ENCODE results near the gene CHD2.
A peak's percentile ranks its signal among the peaks of the same experiment; 100 is the strongest.

Gene CHD2

DNA sequence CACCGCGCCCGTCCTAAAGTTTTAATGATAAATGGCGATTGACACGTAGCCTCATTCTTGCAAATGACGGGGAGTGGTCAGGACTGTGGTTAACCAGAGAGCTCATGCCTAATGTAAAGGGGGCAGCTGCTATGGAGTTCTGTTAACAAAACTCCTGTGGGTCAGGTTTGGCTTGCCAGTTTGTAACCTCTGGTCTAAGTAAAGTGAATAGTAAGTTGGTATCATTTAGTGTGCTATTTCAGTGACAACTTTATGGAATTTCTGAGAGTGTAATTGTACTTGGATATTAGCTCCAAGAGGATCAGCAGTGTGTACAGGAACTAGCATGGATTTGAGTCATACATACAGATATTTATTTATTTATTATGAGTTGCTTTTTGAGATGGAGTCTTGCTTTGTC lies 101.0 kb downstream of the CHD2 start:
- POLR2A ChIA-PET (ENCODE audit: low non-redundant PET) = no interaction called here
- H3K27ac ChIP-seq = no peak overlapping the region
- DNase-seq (ENCODE audit: low spot score) = no peak
- TF ChIP-seq, protein P1, sequence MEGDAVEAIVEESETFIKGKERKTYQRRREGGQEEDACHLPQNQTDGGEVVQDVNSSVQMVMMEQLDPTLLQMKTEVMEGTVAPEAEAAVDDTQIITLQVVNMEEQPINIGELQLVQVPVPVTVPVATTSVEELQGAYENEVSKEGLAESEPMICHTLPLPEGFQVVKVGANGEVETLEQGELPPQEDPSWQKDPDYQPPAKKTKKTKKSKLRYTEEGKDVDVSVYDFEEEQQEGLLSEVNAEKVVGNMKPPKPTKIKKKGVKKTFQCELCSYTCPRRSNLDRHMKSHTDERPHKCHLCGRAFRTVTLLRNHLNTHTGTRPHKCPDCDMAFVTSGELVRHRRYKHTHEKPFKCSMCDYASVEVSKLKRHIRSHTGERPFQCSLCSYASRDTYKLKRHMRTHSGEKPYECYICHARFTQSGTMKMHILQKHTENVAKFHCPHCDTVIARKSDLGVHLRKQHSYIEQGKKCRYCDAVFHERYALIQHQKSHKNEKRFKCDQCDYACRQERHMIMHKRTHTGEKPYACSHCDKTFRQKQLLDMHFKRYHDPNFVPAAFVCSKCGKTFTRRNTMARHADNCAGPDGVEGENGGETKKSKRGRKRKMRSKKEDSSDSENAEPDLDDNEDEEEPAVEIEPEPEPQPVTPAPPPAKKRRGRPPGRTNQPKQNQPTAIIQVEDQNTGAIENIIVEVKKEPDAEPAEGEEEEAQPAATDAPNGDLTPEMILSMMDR (conservative IDR thresholded peaks at IDR 0.05; ENCODE audit: low read depth) = no peak
- CTCF ChIA-PET = no interaction called here

DNA sequence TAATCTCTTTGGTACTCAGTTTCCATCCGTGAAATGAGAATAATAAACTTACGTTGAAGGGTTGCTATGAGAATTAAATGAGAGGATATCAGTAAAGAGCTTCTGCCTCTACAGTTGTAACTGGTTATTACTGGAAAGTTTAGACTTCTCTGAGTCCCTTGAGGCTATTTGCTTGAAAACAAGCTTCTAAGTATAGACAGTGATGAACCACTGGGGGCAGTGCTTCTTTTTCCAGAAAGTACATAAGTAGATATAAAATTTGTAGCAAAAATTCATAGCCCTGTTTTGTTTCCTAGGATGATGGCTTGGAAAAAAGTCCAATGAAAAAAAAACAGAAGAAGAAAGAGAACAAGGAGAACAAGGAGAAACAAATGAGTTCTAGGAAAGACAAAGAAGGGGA lies 101.8 kb downstream of the CHD2 start:
- no peak overlapping the region for H3K27ac ChIP-seq
- TF ChIP-seq, protein P1 (conservative IDR thresholded peaks at IDR 0.05; ENCODE audit: low read depth) = 0 out of 2 replicates have a peak, but pooled peaks have one; percentile 19
- CTCF ChIA-PET = interaction anchor here (0.6 kb wide), 1 partner anchor 527 kb away, joined by 3 read pairs; no protein-coding TSS in a partner anchor
- POLR2A ChIA-PET (ENCODE audit: low non-redundant PET) = no interaction called here
- no peak for DNase-seq (ENCODE audit: low spot score)

DNA sequence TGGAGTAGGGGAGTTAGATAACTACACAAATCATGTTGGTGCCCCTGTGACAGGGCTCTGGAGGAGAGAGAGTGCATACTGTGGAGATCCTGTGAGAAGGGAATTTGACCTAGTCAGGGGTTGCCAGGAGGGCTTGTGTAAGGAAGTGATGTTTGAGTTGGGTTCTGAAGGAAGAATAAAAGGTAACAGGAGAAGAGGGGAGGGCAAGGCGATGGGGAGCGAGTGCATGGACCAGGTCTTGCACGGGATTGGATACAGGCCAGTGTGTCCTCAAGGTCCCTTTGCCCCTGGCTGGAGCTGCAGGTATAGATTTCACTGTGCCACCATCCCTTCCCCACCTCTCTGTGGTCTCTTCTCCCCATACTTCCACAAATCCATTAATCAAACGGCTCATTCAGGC lies 105.0 kb downstream of the CHD2 start:
- ChIA-PET CTCF (no interaction called here), POLR2A (ENCODE audit: low non-redundant PET) (no interaction called here)
- no peak for DNase-seq (ENCODE audit: low spot score)
- TF ChIP-seq, protein P1 (conservative IDR thresholded peaks at IDR 0.05; ENCODE audit: low read depth) = no peak
- H3K27ac ChIP-seq = no peak overlapping the region

DNA sequence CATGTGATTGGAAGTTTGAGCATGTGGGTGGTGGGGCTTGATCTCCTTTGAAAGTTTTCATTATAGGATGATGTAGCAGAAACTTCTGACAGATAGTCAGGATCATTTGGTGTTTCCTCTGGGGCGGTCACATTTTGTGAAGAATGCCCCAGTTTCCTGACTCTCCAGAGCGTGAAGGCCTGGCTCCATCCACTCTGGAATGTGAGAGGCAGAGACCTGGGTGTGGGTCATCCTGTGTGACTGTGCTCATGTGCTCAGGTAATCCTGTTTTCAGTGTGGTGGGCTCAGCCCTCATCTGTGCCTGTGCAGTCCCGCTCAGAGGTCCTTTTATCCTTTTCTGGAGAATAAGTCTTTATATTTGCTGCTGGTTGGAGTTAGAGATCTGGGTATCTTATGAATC lies 107.9 kb downstream of the CHD2 start:
- ChIA-PET POLR2A (ENCODE audit: low non-redundant PET) (no interaction called here), CTCF (no interaction called here)
- TF ChIP-seq, protein P1 (conservative IDR thresholded peaks at IDR 0.05; ENCODE audit: low read depth) = no peak
- no peak for DNase-seq (ENCODE audit: low spot score)
- H3K27ac ChIP-seq = no peak overlapping the region

DNA sequence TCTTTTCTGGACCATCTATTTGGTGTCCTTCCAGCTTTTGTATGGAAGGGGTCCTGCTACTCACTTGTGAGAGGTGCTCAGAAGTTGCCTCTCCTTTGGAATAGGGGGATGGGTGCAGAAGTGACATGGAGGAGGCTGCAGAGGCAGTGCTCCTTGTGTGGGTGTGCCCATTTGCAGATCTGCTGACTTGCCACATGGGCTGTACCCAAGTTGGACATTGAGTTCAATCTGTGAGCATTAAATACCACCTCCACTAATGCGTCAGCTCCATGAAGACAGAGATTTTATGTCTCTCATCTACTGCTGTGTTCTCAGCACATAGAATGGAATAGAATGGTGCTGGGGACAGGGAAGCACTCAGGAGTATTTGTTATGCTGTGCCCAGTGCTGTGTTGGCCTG lies 112.7 kb downstream of the CHD2 start:
- TF ChIP-seq, protein P1 (conservative IDR thresholded peaks at IDR 0.05; ENCODE audit: low read depth) = no peak
- ChIA-PET POLR2A (ENCODE audit: low non-redundant PET) (no interaction called here), CTCF (interaction anchor here (0.7 to 0.9 kb wide), 2 partner anchors 9 to 59 kb away, joined by 3 to 4 read pairs; no protein-coding TSS in a partner anchor)
- H3K27ac ChIP-seq = no peak overlapping the region
- no peak for DNase-seq (ENCODE audit: low spot score)

DNA sequence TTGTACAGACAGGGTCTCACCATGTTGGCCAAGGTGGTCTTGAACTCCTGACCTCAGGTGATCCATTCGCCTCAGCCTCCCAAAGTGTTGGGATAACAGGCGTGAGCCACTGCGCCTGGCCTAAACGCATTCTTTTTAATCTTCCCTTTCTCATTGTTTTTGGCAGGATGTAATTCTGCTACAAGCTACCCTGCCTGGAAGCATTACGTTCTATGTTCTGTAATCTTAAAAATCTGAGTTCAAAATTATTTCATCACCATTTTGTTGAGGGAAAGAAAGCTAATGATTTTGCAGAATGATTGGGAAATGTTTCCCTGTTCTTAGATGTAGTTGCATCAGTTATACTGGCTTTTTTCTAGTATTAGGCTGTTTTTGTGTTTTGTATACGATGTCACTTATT lies 117.4 kb downstream of the CHD2 start:
- TF ChIP-seq, protein P1 (conservative IDR thresholded peaks at IDR 0.05; ENCODE audit: low read depth) = no peak
- CTCF ChIA-PET = interaction anchor here (0.6 kb wide), 1 partner anchor 135 kb away, joined by 3 read pairs; no protein-coding TSS in a partner anchor
- POLR2A ChIA-PET (ENCODE audit: low non-redundant PET) = no interaction called here
- DNase-seq (ENCODE audit: low spot score) = no peak
- H3K27ac ChIP-seq = no peak overlapping the region

DNA sequence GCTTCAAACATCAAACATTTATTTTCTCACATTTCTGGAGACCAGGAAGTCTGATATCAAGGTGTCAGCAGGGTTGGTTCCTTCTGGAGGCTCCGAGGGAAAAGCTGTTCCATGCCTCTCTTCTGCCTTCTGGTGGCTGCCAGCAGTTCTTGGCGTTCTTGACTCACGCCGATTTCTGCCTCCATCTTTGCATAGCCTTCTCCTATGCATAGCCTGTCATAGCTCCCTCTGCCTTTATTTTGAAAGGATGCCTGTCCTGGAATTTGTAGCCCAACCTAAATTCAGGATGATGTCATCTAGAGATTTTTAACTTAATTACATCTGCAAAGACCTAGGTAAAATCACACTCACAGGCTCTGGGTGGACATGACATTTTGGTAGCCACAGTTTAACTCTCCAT lies 118.5 kb downstream of the CHD2 start:
- TF ChIP-seq, protein P1 (conservative IDR thresholded peaks at IDR 0.05; ENCODE audit: low read depth) = no peak
- POLR2A ChIA-PET (ENCODE audit: low non-redundant PET) = no interaction called here
- CTCF ChIA-PET = interaction anchor here (0.8 kb wide), 1 partner anchor 517 kb away, joined by 3 read pairs; no protein-coding TSS in a partner anchor
- no peak overlapping the region for H3K27ac ChIP-seq
- DNase-seq (ENCODE audit: low spot score) = no peak

Measured in RWPE1 (cell line).